CD4-positive, alpha-beta T cell treated with Interleukin-17A for 1 hour (primary cell): ENCODE results near the gene VPS54.
"Not testable (repeated sequence)": the region's sequence is repeated elsewhere in the genome, so short reads cannot be mapped to it uniquely, and the experiment has no call there.

ENCODE experiments used
- DNase-seq: peaks from one replicate; pipeline ENCODE4 v3.0.0-alpha.2; 2020

Gene VPS54

DNA sequence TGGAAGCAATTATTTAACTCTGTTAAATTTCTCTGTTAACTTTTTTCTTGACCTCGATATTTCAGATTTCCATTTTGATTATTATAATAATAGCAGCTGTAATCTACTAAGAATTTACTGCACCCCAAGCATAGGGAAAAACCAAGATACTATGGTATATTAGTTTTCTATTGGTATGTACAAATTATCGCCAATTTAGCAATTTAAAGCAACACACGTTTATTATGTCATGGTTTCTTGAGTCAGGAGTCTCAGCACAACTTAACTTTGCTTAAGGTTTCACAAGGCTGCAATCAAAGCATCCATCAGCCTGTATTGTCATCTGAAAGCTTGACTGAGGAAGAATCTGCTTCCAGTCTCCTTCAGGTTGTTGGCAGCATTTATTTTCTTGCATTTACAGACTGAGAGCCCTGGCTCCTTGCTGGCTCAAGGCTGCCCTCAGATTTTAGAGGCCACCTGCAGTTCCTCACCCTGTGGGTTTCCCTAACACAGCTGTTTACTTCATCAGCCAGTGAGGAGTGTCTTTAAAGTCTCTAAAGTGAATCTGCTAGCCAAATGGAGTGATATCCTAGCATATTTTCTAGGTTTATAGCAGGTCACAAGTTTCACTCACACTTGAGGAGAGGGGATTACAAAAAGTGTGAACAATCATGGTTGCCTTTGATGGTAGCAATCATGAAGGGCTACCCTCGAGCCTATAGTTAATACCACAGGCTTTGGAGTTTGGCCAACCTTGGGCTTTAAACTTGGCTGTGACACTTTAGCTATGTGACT lies 4.4 kb upstream of the VPS54 start:
- DNase-seq, result no peak

DNA sequence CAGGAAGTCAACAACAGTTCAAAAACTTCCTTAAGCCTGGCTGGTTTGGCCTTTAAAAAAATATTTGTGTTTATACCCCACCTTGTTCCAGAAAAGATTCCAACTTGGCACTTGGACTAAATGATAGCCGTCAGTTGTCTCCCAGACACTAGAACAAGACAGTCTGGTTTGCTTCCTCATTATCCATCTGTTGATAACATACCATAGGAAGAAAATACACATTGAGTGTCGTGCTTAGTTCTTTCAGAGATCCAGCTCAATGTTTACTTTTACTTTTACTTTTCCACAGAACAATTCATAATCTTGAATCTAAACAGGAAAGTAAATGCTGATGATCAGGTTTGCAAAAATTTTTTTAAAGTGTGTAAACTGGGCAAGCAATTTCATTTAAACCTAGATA lies 2.4 kb upstream of the VPS54 start:
- no peak for DNase-seq

DNA sequence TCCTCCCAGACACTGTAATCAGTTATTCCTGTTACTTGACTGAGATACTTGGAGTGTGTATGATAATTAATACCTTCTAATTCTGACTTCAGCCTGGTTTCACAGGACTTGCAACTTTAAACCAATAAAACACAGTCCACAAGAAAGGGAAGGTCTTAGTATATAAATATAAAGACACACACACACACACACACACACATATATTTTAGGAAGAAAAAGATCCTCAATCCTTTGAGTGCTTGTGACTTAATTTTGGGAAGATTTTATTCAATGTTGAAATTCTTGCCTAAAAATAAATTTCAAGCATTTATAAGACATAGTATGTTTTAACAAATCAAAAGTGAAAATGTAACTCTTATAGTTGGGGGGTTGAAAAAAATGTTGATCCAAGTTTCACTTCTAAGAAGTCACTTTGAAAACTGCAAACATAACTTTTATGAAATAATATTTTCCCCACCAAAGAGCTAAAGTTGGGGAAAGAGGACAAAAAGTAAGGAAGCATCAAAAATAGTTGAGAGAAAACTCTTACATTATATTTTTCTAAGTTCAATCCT lies 824 bp upstream of the VPS54 start:
- no peak for DNase-seq

DNA sequence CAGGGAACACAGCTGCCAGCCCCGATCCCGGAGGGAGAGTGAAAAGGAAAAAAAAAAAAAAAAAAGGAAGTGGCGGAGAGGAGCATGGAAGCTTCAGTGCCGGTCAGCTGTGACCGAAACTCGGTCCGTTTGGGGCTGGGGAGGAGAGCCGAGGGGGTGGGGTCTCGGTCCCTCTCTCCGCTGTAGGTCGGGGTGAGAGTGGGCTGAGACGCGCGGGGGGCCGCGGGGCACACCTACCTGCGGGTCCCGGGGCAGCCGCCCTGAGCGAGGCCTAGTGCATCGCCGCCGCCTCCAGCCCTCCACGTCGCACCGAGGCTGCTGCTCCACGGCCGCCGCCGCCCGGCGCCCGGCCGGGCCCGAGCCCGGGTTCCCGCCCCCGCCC lies 536 bp downstream of the VPS54 start:
- DNase-seq, result no peak

DNA sequence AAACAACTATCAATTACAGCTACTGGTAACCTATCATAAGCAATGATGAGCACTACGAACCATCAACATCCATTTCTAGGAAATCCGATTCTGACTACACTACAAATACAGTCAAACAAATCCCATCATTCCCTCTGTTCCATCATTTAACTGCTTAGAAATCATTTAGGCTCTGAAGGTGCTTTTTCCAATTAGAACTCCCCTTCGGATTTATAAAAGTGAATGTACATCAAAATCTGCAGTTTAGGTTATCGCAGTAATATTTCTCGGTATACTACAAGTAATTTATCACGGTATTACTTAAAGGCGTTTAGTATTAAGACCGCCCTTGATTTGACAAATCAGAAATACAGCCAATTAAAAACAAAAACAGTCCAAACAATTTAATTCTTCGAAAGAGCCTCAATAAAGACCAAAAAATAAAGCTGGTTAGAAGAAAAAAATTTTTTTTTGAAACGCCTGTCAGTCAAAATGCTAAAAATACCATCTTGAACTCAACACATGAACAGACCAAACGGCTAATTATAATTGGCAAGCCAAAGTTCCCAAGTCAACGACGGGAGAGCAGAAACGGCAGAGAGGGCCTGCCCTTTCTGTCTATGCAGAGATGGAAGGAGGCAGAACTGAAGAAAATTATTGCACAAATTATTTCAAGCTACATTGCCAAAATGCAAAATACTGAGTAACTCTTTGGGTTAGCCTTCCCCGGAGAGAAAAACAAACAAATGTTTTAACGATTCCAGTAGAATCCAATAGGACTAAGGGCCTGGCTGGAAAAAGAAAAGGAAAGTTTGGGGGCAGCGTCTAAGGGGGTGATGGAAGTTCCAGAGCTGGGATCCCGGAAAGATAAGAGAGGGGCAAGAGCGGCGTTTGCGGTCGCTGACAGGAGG lies 1.2 kb downstream of the VPS54 start:
- DNase-seq, result no peak

DNA sequence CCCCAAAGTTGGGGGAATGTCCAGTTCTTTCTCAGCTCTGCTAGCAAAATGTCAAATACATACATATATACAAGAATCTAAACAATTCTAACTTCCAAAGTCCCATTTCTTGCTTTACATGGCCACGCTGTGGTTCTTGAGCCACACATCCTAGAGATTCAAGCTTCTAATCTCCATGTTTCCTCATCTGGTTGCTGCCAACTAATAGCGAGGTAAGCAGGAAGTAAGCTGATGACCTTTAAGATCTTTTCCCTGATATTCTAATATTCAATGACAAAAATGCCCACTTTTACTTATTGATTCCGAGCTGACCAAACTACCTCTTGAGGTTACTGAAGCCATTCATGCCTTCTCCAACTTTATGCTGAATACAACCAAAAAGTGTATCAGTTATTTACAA lies 3.3 kb downstream of the VPS54 start:
- no peak for DNase-seq

DNA sequence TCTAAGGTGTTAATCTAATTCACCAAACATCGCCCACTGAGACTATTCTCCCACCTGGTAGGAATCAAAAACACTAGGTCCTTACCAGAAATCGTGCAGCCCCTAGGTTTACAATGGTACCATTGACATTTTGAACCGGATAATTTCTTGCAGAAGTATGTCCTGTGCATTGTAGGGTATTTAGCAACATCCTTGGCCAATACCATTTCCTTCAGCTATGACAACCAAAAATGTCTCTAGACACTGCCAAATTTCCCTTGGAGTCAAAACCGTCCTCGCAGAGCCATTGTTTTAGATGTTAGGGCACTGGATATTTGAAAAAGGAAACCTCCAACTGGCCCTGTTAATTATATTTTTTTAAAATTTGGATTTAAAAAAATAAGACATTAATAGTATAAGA lies 3.8 kb downstream of the VPS54 start:
- no peak for DNase-seq

DNA sequence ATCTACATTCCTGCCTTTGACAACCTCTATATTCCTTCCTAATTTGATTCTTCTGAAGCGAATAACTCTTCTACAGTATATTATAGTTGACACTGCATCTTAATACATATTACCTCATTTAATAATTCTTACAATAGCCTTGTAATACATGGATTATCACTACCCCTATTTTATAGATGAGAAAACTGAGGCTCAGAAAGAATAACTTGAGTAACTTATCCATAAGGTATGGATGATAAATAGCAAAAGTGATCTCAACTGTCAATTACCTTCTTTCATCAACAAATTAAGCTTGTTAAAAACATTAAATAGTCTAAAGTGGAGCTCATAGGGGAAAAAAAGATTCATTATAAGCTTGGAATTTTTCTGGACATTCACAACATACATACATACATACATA lies 4.6 kb downstream of the VPS54 start:
- no peak for DNase-seq

DNA sequence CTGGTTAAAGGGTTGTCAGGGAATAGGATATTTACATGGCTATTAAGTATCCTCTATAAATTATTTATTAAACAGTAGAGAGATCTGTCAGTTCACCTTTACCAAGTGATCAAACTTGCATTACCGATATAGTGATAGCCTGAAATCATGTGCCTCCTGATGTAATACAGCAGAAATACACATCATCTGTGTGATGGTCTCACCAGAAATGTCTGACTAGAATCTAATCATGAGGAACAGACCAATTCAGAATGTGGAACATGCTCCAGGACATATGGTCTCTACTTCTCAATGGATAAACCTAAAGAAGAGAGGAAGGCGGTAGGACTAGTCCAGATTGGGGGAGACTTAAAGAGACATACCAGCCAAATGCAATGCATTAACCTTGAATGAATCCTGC lies 6.2 kb downstream of the VPS54 start:
- no peak for DNase-seq

DNA sequence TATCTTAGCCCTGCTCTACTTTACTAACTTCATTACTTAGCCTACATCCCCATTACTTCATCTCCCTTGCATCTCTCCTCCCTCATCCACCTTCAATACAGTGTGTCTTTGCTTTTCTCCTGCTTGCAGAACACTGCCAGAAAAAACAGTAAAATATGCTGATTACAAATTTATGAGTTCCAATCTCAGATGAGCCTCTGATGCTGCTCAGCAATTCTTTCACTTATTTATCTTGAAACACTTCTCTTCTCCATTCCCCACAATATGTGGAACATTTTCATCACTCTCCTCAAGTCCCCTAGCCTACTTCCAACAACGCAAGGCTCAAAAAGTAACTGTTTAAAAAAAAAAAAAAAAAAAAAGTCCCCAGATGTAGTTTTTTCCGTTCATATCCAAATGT lies 7.1 kb downstream of the VPS54 start:
- no peak for DNase-seq

DNA sequence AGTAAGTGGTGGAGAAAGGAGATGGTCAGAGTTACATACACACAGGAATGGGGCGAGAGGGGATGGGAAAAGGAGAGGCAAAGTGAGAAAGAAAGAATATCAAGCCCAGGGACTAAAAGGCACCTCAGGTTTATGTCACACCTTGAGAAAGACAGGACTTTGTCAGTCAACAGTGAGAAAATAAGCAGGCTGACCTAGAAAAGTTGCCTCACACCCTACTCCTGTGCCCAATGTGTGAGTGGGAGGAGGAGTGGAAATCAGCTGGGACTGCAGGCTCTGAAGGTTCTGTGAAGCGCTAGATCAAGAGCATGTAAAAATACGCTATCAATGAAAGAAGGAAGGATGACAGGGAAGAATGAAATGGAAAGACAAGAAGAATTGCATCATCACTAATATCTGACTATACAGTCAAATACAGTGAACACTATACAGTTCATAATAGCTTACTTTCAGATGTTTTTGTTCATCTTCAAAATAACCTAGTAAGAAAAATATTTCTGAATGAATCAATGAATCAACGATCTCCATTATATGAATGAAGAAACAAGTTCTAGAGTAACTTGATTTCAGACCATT lies 10.7 kb downstream of the VPS54 start:
- no peak for DNase-seq

DNA sequence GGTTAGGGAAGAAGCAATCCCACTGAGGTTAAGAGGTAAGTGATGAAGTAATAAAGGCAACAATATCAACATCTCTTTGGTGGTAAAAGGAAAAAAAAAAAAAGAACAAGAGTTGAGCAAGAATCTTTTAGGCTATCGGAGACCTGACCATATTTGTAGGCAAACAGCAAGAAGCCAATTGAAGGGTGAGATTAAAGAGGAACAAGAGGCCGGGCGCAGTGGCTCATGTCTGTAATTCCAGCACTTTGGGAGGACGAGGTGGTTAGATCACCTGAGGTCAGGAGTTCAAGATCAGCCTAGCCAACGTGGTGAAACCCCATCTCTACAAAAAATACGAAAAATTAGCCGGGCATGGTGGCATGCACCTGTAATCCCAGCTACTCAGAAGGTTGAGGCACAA lies 11.3 kb downstream of the VPS54 start:
- no peak for DNase-seq

DNA sequence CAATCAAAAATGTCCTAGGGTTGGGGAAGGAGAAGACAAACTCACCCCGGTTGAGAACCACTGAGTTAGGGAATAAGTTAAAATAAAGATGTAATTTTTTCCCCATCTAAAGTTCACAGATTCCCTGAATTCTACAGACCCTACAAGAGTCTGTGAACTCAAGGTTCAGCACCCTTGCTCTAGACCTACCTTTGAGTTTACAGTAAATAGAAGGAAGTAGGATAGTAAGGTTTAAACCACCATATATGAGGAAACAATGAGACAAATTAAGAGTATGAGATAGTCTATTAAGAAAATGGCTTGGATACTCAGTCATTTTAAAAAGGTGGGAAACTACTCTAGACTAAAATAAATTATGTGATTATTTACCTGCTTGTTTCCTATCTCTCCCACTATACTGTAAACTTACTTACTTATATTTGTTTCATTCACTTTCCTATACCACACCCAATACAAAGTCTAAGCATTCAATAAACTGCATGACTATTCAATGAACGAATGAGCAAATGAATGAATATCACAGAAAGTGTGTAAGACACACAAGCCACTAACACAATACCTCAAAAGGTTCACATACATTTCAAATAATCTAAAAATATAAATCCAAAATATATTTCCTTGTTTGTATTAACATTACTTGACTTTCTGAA lies 13.4 kb downstream of the VPS54 start:
- no peak for DNase-seq

DNA sequence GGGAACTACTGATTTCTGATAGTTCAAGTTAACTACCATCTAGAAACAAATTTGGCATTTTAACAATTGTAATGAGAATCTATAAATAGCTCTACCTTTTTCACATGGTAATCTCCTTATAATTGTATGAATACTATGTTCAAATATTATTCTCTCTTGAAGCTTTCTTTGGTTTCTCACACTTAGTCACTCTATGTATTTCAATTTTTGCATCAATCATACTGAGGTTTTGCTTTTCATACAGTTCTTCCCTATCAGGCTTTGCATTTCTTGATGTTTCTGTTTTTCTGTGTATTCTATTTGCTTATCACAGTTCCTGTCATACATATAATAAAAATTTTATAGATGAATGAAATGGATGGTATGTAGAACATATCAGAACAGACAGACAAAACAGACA lies 16.0 kb downstream of the VPS54 start:
- DNase-seq, result no peak

DNA sequence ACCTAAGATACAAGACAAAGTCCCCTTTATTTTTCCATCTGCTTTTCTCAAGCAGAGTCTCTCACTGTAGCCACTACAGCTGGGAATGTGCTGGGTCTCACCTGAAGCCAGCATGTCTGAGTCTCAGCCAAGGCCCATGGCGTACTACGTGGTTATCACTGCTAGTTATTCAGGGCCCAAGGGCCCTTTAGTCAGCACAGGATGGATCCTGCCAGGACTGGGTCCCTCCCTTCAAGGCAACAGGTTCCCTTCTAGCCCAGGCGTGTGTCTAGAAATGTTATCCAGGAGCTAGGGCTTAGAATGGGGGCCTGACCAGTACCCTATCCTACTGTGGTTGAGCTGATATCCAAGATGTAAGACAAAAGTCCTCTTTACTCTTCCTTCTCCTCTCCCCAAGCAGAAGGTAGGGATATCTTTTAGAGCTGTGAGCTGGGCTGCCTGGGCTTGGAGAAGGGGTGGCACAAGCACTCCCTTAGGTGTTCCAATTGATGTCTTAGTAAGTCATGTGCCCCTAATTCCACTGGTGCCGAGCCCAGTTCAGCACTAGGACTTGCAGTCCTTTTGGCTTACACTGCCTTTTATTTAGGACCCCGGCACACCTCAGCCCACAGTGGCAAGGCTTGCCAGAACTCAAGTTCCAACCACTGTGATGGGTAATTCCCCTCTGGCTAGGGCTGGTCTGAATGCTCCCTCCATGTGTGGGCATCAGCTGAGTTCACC lies 17.7 kb downstream of the VPS54 start:
- no peak for DNase-seq

DNA sequence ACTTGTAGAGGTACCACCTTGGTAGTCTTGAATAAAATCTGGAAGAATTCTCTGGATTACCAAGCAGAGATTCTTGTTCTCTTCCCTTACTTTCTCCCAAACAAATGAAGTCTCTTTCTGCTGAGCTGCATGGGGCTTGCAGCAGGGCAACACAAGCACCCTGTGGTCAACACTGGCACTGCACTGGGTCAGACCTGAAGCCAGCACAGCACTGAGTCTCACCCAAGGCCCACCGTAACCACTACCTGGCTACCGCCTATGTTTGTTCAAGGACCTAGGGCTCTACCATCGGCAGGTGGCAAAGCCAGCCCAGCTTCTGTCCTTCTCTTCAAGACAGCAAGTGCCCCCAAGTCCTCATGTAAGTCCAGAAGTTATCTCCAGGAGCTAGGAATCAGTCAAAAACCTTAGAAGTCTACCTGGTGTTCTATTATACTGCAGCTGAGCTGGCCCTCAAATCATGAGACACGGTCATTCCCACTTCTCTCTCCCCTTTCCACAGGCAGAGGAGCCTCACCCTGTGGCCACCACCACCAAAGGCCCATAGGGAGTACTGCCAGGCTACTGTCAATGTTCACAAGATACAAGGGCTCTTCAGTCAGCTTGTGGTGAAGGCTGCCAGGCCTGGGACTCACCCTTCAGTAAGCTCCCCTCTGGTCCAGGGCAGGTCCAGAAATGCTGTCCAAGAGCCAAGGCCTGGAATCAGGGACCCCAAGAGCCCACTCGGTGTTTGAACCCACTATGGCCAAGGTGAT lies 18.4 kb downstream of the VPS54 start:
- no peak for DNase-seq

DNA sequence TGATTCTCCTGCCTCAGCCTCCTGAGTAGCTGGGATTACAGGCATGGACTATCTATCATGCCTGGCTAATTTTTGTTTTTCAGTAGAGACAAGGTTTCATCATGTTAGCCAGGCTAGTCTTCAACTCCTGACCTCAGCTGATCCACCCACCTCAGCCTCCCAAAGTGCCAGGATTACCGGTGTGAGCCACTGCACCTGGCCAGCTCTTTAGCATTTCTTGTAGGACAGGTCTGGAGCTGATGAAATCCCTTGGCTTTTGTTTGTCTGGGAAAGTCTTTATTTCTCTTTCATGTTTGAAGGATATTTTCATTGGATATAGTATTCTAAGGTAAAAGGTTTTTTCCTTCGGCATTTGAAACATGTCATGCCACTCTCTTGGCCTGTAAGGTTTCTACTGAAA lies 20.2 kb downstream of the VPS54 start:
- no peak for DNase-seq

DNA sequence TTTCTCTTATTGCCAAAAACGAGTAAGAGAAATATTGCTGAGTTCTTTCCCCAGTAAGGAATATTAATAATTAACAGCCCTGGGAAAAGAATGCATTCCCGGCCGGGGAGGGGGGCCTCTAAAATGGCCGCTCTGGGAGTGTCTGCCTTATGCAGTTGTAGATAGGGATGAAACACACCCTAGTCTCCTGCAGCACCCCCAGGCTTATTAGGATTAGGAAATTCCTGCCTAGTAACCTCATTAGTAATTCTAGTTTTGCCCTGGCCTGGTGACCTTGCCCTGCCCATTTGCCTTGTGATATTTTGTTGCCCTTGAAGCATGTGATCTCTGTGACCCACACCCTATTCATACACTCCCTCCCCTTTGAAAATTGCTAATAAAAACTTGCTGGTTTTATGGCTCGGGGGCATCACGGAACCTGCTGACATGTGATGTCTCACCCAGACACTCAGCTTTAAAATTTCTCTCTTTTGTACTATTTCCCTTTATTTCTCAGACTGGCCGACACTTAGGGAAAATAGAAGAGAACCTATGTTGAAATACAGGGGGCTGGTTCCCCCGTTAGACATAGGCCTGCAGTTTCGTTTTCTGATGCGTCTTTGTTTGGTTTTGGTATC lies 22.5 kb downstream of the VPS54 start:
- DNase-seq, result not testable (repeated sequence)

DNA sequence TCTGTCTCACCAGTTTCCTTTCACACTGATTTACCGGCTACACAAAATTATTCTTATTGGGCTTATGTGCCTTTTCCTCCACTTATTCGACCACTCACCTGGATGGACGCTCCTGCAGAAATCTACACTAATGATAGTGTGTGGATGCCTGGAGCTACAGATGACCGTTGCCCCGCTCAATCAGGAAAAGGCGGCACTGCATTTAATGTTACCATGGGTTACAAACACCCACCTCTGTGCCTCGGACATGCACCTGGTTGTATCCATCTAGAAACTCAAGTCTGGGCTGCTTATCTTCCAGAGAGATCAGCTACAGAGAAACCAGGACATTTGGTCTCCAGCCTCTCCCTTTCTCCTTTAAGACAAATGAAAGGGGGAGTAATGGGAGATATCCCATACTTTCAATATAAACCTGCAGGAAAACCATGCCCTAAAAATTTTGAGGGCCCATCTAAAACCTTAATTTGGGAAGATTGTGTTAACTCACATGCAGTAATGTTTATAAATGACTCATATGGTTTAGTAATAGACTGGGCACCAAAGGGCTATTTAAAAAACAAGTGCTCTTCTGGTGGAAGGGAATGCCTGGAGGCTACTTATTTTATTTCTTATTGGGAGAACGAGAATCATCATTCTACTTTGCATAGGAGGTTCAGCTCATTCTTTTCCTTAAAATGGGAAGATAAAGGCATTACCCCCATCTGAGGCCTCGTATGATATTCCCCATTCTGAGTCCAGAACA lies 24.7 kb downstream of the VPS54 start:
- DNase-seq, result not testable (repeated sequence)

DNA sequence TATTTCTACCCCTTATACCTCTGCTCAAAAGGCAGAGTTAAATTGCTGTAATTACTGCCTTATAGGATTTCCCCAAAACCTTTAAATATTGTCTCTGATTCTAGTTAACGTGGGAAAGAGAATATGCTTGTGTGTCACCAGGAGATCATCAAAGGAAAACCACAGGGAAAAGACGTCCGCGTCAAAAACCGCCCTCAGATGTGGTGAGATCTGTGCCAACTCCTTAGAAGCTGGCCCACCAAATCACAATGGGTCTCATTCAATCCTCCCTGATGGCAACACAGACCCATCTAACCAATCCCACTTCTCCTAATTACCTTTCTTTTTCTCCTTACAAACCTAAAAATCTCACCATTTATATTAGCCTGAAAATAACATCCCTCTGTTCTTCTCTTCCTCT lies 25.4 kb downstream of the VPS54 start:
- DNase-seq, result no peak
